NAMALWA (cell line): ENCODE measurements around the gene DPH3.
"Not testable (repeated sequence)": the region's sequence is repeated elsewhere in the genome, so short reads cannot be mapped to it uniquely, and the experiment has no call there.

Source experiments
- DNase-seq: peaks from one replicate; pipeline ENCODE4 v3.0.0-alpha.2; 2015; ENCODE audit warnings: low spot score

DPH3 gene

GRCh38 chr3:16264708-16265454, at the start of gene DPH3, which contains the start of gene OXNAD1:
Gene DPH3 (minus strand): TSS chr3:16264943. CDS start chr3:16264876, 67 bp downstream.
Gene OXNAD1 (plus strand): TSS chr3:16265212. CDS start chr3:16270953, 5,741 bp downstream.
- peak; percentile 99 for DNase-seq

- no peak for DNase-seq
Measured at GRCh38 chr3:16313886-16314645, 49.3 kb upstream of the DPH3 start.

GRCh38 chr3:16311960-16312451, 47.3 kb upstream of the DPH3 start:
- no peak for DNase-seq

GRCh38 chr3:16310486-16310885, 45.7 kb upstream of the DPH3 start:
- not testable (repeated sequence) for DNase-seq

- no peak for DNase-seq
Measured at GRCh38 chr3:16309558-16309957, 44.8 kb upstream of the DPH3 start.

- DNase-seq, result no peak
Measured at GRCh38 chr3:16308727-16309126, 44.0 kb upstream of the DPH3 start.

- no peak for DNase-seq
Measured at GRCh38 chr3:16307832-16308531, 43.2 kb upstream of the DPH3 start.

GRCh38 chr3:16305111-16305541, 40.4 kb upstream of the DPH3 start:
- DNase-seq, result no peak

- no peak for DNase-seq
Measured at GRCh38 chr3:16304061-16305010, 39.6 kb upstream of the DPH3 start.

GRCh38 chr3:16303037-16303575, 38.4 kb upstream of the DPH3 start:
- DNase-seq, result no peak

- DNase-seq, result no peak
Measured at GRCh38 chr3:16302082-16302631, 37.4 kb upstream of the DPH3 start.

GRCh38 chr3:16301507-16301906, 36.8 kb upstream of the DPH3 start:
- no peak for DNase-seq

- DNase-seq, result no peak
Measured at GRCh38 chr3:16300881-16301359, 36.2 kb upstream of the DPH3 start.

GRCh38 chr3:16300307-16300706, 35.6 kb upstream of the DPH3 start:
- no peak for DNase-seq

- DNase-seq, result no peak
Measured at GRCh38 chr3:16299746-16300145, 35.0 kb upstream of the DPH3 start.

GRCh38 chr3:16298891-16299290, 34.1 kb upstream of the DPH3 start:
- no peak for DNase-seq

GRCh38 chr3:16297997-16298885, 33.5 kb upstream of the DPH3 start:
- no peak for DNase-seq

GRCh38 chr3:16295298-16295890, 30.7 kb upstream of the DPH3 start:
- no peak for DNase-seq

- DNase-seq, result no peak
Measured at GRCh38 chr3:16294844-16295243, 30.1 kb upstream of the DPH3 start.
